ENCODE results near the gene NAA38. TPM values are rescaled to one million over a fixed set of nuclear protein-coding genes. Genes with fewer than 3 reads are reported as not detected.

Gene NAA38
- total and polyA plus RNA-seq, 2 donors from 2014 or later = 69.6 to 246 TPM

- no peaks in the 10 kb centered on the region for H3K27me3 ChIP-seq (ENCODE audit: control insufficient read depth, insufficient read depth, low read length)
- no peaks in the 10 kb centered on the region for H3K36me3 ChIP-seq (ENCODE audit: control insufficient read depth in 2 of 3, insufficient read depth in 3 of 3, low read length in 3 of 3)
- FAIRE-seq = no peak
- no peak overlapping the region for H3K4me3 ChIP-seq (ENCODE audit: low read length in 3 of 3)
- intact Hi-C loops (cut with DNase I) = no loop called here
- no peaks in the 10 kb centered on the region for H3K9me3 ChIP-seq (ENCODE audit: control insufficient read depth in 2 of 3, insufficient read depth in 1 of 3, low read length in 3 of 3)
- no peaks in the 10 kb centered on the region for H3K4me1 ChIP-seq (ENCODE audit: control insufficient read depth in 2 of 3, insufficient read depth in 2 of 3, low read depth in 1 of 3, low read length in 3 of 3)
- no peak overlapping the region for H3K9ac ChIP-seq (ENCODE audit: low read length in 3 of 3)
- no peak for DNase-seq
- H3K27ac ChIP-seq (ENCODE audit: low read depth in 2 of 2, low read length in 2 of 2) = no peak overlapping the region
- TF ChIP-seq CTCF (IDR thresholded peaks at IDR 0.05; ENCODE audit: borderline replicate concordance, extremely low read depth, insufficient read depth) = no peak
Observed at GRCh38 chr17:7822126-7822525, 35.2 kb downstream of the NAA38 start.

GRCh38 chr17:7820231-7820630, 37.1 kb downstream of the NAA38 start:
- Histone ChIP-seq H3K27ac (ENCODE audit: low read depth in 2 of 2, low read length in 2 of 2) (no peak overlapping the region), H3K36me3 (ENCODE audit: control insufficient read depth in 2 of 3, insufficient read depth in 3 of 3, low read length in 3 of 3) (no peaks in the 10 kb centered on the region)

GRCh38 chr17:7818746-7819645, 38.4 kb downstream of the NAA38 start:
- no peaks in the 10 kb centered on the region for H3K36me3 ChIP-seq (ENCODE audit: control insufficient read depth in 2 of 3, insufficient read depth in 3 of 3, low read length in 3 of 3)
- H3K27ac ChIP-seq (ENCODE audit: low read depth in 2 of 2, low read length in 2 of 2) = no peak overlapping the region
- no peak overlapping the region for H3K4me3 ChIP-seq (ENCODE audit: low read length in 3 of 3)
- no peak for TF ChIP-seq CTCF (IDR thresholded peaks at IDR 0.05; ENCODE audit: borderline replicate concordance, extremely low read depth, insufficient read depth)
- H3K9ac ChIP-seq (ENCODE audit: low read length in 3 of 3) = no peak overlapping the region
- no peaks in the 10 kb centered on the region for H3K27me3 ChIP-seq (ENCODE audit: control insufficient read depth, insufficient read depth, low read length)
- no peaks in the 10 kb centered on the region for H3K4me1 ChIP-seq (ENCODE audit: control insufficient read depth in 2 of 3, insufficient read depth in 2 of 3, low read depth in 1 of 3, low read length in 3 of 3)
- intact Hi-C loops (cut with DNase I) = no loop called here
- H3K9me3 ChIP-seq (ENCODE audit: control insufficient read depth in 2 of 3, insufficient read depth in 1 of 3, low read length in 3 of 3) = no peaks in the 10 kb centered on the region
- FAIRE-seq = no peak
- no peak for DNase-seq

More at GRCh38 chr17:7820231-7820630, 37.1 kb downstream of the NAA38 start:
- H3K27me3 ChIP-seq (ENCODE audit: control insufficient read depth, insufficient read depth, low read length) = no peaks in the 10 kb centered on the region
- FAIRE-seq = no peak
- H3K4me1 ChIP-seq (ENCODE audit: control insufficient read depth in 2 of 3, insufficient read depth in 2 of 3, low read depth in 1 of 3, low read length in 3 of 3) = no peaks in the 10 kb centered on the region
- intact Hi-C loops (cut with DNase I) = no loop called here
- no peaks in the 10 kb centered on the region for H3K9me3 ChIP-seq (ENCODE audit: control insufficient read depth in 2 of 3, insufficient read depth in 1 of 3, low read length in 3 of 3)
- DNase-seq = no peak
- no peak overlapping the region for H3K9ac ChIP-seq (ENCODE audit: low read length in 3 of 3)
- no peak for TF ChIP-seq CTCF (IDR thresholded peaks at IDR 0.05; ENCODE audit: borderline replicate concordance, extremely low read depth, insufficient read depth)
- no peak overlapping the region for H3K4me3 ChIP-seq (ENCODE audit: low read length in 3 of 3)

Measured in kidney (tissue), 14 donors.